NCI-H2081 treated with DMSO at 0.1 percent for 48 hours (cell line): Measurements from ENCODE around the gene HSPA1A.
"Not testable (repeated sequence)": the region's sequence is repeated elsewhere in the genome, so short reads cannot be mapped to it uniquely, and the experiment has no call there.

Source experiments
- DNase-seq: peaks from one replicate; lab custom pipeline; 2025; lab: John Stamatoyannopoulos, UW

HSPA1A gene

GRCh38 chr6:31836474-31837368 lies 21.4 kb downstream of the HSPA1A start:
- DNase-seq: no peak

GRCh38 chr6:31837369-31838113 lies 22.2 kb downstream of the HSPA1A start:
- no peak for DNase-seq

- DNase-seq: not testable (repeated sequence)
These were observed 22.8 kb downstream of the HSPA1A start for GRCh38 chr6:31838114-31838553.

GRCh38 chr6:31838968-31839367 lies 23.6 kb downstream of the HSPA1A start:
- no peak for DNase-seq

GRCh38 chr6:31839779-31840126 lies 24.4 kb downstream of the HSPA1A start:
- DNase-seq: not testable (repeated sequence)

- no peak for DNase-seq
These were observed 26.7 kb downstream of the HSPA1A start for GRCh38 chr6:31842053-31842452.

GRCh38 chr6:31844507-31844906 lies 29.2 kb downstream of the HSPA1A start:
- DNase-seq: no peak

- DNase-seq: no peak
These were observed 32.1 kb downstream of the HSPA1A start for GRCh38 chr6:31847276-31847978.

GRCh38 chr6:31850765-31851484 lies 35.6 kb downstream of the HSPA1A start:
- DNase-seq: no peak

- no peak for DNase-seq
These were observed 36.1 kb downstream of the HSPA1A start for GRCh38 chr6:31851485-31851832.

- not testable (repeated sequence) for DNase-seq
These were observed 36.8 kb downstream of the HSPA1A start for GRCh38 chr6:31851980-31852718.

GRCh38 chr6:31857774-31858173 lies 42.4 kb downstream of the HSPA1A start:
- DNase-seq: not testable (repeated sequence)

GRCh38 chr6:31858707-31859106 lies 43.4 kb downstream of the HSPA1A start:
- DNase-seq: no peak

GRCh38 chr6:31859923-31860322 lies 44.6 kb downstream of the HSPA1A start:
- DNase-seq: no peak

- no peak for DNase-seq
These were observed 45.0 kb downstream of the HSPA1A start for GRCh38 chr6:31860349-31860748.

GRCh38 chr6:31861150-31861549 lies 45.8 kb downstream of the HSPA1A start:
- no peak for DNase-seq

- no peak for DNase-seq
These were observed 46.6 kb downstream of the HSPA1A start for GRCh38 chr6:31861919-31862343.

GRCh38 chr6:31862344-31863235 lies 47.2 kb downstream of the HSPA1A start, which contains the start of gene NEU1:
TSS of gene NEU1 (minus strand) at chr6:31862821. CDS start at chr6:31862776, 45 bp downstream.
- DNase-seq: peak; percentile 97

GRCh38 chr6:31864123-31864562 lies 48.8 kb downstream of the HSPA1A start:
- not testable (repeated sequence) for DNase-seq

- no peak for DNase-seq
These were observed 49.5 kb downstream of the HSPA1A start for GRCh38 chr6:31864818-31865204.
